BJ (cell line): ENCODE data around the gene CACNA1C. TPM values are rescaled to one million over a fixed set of nuclear protein-coding genes. Genes with fewer than 3 reads are reported as not detected.

Source experiments
- CTCF ChIA-PET: fragments of 350-600 bp; formaldehyde crosslinking; extraction: SDS; loops from one replicate; lab custom pipeline; 2021; ENCODE audit warnings: antibody characterized with exemption, inconsistent platforms; lab: Yijun Ruan, JAX
- POLR2A ChIA-PET: fragments of 300-600 bp; sonication (Branson Sonifier 250); formaldehyde crosslinking; extraction: SDS; loops from one replicate; lab custom pipeline; 2021; ENCODE audit warnings: antibody characterized with exemption; lab: Charles Lee
- DNase-seq: peaks from one replicate; pipeline ENCODE4 v3.0.0-alpha.2; 2011; ENCODE audit warnings: low read depth
- H3K27me3 ChIP-seq: 2 replicates; pipeline ENCODE4 v1.6.0; 2011; ENCODE audit warnings: low read length; ENCODE audit not compliant: control insufficient read depth, insufficient read depth
- H3K36me3 ChIP-seq: 2 replicates; pipeline ENCODE4 v1.5.1; 2011; ENCODE audit warnings: low read length; ENCODE audit not compliant: control insufficient read depth, insufficient read depth
- H3K4me3 ChIP-seq: 2 replicates; pipeline ENCODE4 v1.5.1; 2011; ENCODE audit warnings: low read depth, mild to moderate bottlenecking, control low read depth, low read length
- polyA plus RNA-seq: library from polyadenylated mRNA; depleted of rRNA; stranded (reverse); fragments of >200 nt; gene quantifications from 2 replicates; pipeline ENCODE4 v1.2.3, GENCODE V29; 2011
- TF ChIP-seq, protein P1 (sequence below): IDR thresholded peaks from 2 replicates; pipeline ENCODE4 v1.5.1; 2011; ENCODE audit warnings: low read depth, mild to moderate bottlenecking, control low read depth, inconsistent platforms, low read length, moderate library complexity; ENCODE audit not compliant: insufficient read depth

CACNA1C gene
- polyA plus RNA-seq, 1 experiment = 14.7 TPM

DNA sequence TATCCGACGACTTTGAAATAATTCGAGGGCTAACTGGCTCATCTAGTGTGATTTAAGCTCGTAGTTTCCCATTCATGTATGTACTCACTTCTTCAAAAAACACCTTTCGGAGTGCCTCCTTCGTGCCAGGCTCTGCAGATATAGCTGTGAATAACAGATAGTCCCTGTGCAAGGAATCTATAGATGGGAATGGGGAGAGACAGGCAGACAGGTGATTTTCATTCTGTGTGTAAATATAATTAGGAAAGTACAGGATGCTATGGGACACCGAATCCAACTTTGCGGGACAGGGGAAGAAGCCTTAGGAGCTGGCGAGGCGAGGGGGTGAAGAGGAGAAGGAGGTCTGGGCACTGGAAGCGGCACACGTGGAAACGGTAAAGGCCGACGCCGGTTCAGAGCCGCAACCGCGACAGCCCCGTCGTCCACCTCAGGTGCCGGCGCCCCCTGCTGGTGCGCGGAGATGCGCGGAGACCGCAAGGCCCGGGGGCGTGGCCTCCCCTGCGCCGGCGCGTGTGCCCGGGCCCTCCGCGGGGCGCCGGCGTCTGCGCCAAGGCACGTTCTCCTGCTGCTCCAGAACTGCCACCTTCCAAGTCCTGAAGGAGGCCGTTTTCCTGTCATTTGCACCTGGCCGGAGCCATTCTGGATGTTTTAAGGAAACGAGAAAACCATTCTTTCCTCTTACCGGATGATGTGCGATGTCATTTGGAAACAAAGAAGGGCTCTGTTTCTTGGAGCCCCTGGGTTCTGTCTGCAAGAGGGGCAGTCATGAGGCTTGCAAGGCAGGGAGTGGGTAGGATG is 18.0 kb upstream of the CACNA1C start:
- H3K36me3 ChIP-seq = no peaks in the 10 kb centered on the region
- TF ChIP-seq, protein P1, sequence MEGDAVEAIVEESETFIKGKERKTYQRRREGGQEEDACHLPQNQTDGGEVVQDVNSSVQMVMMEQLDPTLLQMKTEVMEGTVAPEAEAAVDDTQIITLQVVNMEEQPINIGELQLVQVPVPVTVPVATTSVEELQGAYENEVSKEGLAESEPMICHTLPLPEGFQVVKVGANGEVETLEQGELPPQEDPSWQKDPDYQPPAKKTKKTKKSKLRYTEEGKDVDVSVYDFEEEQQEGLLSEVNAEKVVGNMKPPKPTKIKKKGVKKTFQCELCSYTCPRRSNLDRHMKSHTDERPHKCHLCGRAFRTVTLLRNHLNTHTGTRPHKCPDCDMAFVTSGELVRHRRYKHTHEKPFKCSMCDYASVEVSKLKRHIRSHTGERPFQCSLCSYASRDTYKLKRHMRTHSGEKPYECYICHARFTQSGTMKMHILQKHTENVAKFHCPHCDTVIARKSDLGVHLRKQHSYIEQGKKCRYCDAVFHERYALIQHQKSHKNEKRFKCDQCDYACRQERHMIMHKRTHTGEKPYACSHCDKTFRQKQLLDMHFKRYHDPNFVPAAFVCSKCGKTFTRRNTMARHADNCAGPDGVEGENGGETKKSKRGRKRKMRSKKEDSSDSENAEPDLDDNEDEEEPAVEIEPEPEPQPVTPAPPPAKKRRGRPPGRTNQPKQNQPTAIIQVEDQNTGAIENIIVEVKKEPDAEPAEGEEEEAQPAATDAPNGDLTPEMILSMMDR = peak; percentile 76
- H3K27me3 ChIP-seq = peaks cover 32% of the 10 kb centered on the region
- no peak for DNase-seq
- H3K4me3 ChIP-seq = peak overlapping the region; percentile 9; the same call in 1 of the 2 replicates
- ChIA-PET POLR2A (no interaction called here), CTCF (interaction anchor here (0.6 to 4.8 kb wide), 13 partner anchors 8 to 549 kb away, joined by 3 to 37 read pairs (median 7); no protein-coding TSS in a partner anchor)

DNA sequence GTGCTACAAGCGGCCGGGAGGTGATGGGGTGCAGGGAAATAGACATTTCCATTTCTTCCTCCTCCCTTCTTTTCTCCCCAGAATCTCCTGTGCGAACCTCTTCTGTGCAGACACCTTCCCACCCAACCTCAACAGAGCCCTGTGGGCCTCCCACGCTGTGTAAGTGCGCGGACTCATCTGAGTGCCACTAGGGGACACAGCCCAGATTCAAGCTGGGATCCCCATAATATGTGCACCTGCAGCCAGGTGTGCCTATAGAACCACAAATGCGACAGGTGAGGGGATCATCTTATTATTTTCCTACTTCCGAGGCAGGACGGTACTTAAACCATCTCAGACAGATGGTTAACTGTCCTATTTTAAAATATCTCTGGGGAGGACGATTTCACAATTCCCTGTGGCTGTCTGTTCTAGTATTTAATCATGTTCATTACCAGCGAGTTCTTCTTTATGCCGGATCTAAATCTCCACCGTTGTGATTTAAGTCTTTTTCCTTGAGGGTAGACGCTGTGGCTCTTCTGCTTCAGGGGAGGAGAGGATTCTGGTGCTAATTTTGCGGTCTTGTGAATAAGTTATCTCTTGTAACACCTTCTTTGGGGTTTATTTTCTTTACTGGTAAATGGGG is 17.2 kb upstream of the CACNA1C start:
- Histone ChIP-seq H3K4me3 (peak overlapping the region; percentile 9; the same call in 1 of the 2 replicates), H3K36me3 (no peaks in the 10 kb centered on the region), H3K27me3 (peaks cover 33% of the 10 kb centered on the region)
- ChIA-PET CTCF (interaction anchor here (0.6 to 4.8 kb wide), 15 partner anchors 10 to 645 kb away, joined by 3 to 37 read pairs (median 4); no protein-coding TSS in a partner anchor), POLR2A (no interaction called here)
- no peak for DNase-seq
- TF ChIP-seq, protein P1 = no peak

DNA sequence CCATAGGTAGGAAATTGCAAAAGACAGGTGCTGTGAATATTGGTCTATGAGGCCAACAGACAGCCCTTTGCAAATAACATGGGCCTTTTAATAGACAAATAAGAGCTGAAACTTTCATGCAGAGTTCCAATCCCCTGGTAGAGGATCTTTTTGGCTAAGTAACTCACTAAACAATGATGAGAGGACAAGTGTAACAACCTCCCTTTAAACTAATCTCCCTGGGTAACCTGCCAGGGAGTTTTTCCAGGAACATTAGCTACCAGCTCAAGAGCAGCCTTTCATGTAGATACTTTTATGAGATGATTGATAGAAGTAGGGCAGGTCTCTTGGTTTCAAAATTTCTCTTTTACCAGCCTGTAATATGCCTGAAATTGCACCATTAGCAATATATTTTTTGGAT is 13.8 kb upstream of the CACNA1C start:
- H3K4me3 ChIP-seq = no peak overlapping the region
- no peak for DNase-seq
- POLR2A ChIA-PET = no interaction called here
- no peaks in the 10 kb centered on the region for H3K36me3 ChIP-seq
- peaks cover 16% of the 10 kb centered on the region for H3K27me3 ChIP-seq
- CTCF ChIA-PET = interaction anchor here (1.8 kb wide), 1 partner anchor 243 kb away, joined by 4 read pairs; no protein-coding TSS in a partner anchor
- TF ChIP-seq, protein P1 = no peak

DNA sequence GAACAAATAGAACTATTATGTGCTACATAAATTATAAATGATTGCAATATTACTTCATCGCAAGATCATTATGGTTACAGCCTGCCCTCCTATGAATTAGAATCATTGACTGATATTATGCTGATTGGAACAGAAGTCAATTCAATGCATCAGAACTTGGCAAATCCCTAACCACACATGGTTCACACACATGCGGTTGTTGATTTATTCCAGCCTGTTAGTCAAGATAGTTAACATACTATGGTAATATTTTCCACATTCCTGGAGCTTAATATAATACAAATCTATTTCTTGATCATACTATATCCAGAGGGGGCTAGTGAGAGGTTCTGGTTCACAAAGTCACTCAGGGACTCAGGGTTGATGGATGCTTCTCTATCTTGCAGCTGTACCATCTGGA is 9.7 kb upstream of the CACNA1C start:
- POLR2A ChIA-PET = no interaction called here
- no peak for DNase-seq
- no peaks in the 10 kb centered on the region for H3K36me3 ChIP-seq
- H3K27me3 ChIP-seq = peaks cover 15% of the 10 kb centered on the region
- TF ChIP-seq, protein P1 = no peak
- CTCF ChIA-PET = interaction anchor here (1.8 kb wide), 1 partner anchor 9 kb away, joined by 4 read pairs; no protein-coding TSS in a partner anchor
- H3K4me3 ChIP-seq = no peak overlapping the region

DNA sequence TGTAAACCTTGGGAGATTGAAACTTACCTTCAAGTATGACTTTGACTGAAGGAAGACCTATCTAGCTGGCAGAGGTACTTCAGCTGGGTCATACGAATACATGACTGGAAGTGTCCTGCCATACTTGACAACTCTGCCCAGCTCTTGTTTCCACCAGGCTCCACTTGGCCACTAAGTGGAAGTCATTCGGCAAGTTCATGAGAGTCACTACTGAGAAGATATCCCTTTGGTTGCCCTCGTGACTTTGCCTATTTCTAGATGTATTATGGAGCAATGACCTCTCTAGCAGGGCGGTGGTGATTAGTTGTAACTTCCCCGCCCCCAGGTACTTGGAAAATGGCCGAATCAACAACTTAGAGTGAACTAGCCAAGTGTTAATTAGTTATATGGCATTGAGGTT is 8.6 kb upstream of the CACNA1C start:
- Histone ChIP-seq H3K4me3 (no peak overlapping the region), H3K36me3 (no peaks in the 10 kb centered on the region), H3K27me3 (peaks cover 15% of the 10 kb centered on the region)
- TF ChIP-seq, protein P1 = no peak
- DNase-seq = no peak
- ChIA-PET CTCF (interaction anchor here (1.8 to 6.6 kb wide), 2 partner anchors 8 to 10 kb away, joined by 4 to 37 read pairs; no protein-coding TSS in a partner anchor), POLR2A (no interaction called here)
